ENCODE data around the gene SFR1. TPM values are rescaled to one million over a fixed set of nuclear protein-coding genes. Genes with fewer than 3 reads are reported as not detected.
A peak's percentile ranks its signal among the peaks of the same experiment; 100 is the strongest.

SFR1 gene
- total and polyA plus RNA-seq, 5 experiments from 2014 or later: 12.9 to 18.2 (median 15.5) TPM

- no peak for ATAC-seq
- no peaks in the 10 kb centered on the region for H3K36me3 Mint-ChIP-seq
- no peaks in the 10 kb centered on the region for H3K9me3 Mint-ChIP-seq
- POLR2A ChIA-PET: no interaction called here
- H3K4me3 Mint-ChIP-seq: no peak overlapping the region
- H3K4me1 Mint-ChIP-seq: peaks cover 0 to 4% (median 0%) of the 10 kb centered on the region in 4 donors
- DNase-seq: no peak
- H3K27me3 Mint-ChIP-seq: peaks cover 0 to 8% (median 0%) of the 10 kb centered on the region in 5 donors
- no peak overlapping the region for H3K27ac Mint-ChIP-seq
Observed at GRCh38 chr10:104090611-104091010, 31.4 kb upstream of the SFR1 start.

- DNase-seq (no peak), ATAC-seq (no peak)
- H3K4me3 Mint-ChIP-seq: no peak overlapping the region
- POLR2A ChIA-PET: no interaction called here
- no peak overlapping the region for H3K27ac Mint-ChIP-seq
- peaks cover 0 to 3% (median 0%) of the 10 kb centered on the region in 3 donors for H3K36me3 Mint-ChIP-seq
- H3K4me1 Mint-ChIP-seq: peaks cover 0 to 4% (median 0%) of the 10 kb centered on the region in 4 donors
- H3K27me3 Mint-ChIP-seq: peaks cover 0 to 8% (median 3%) of the 10 kb centered on the region in 5 donors
- peaks cover 0 to 4% (median 0%) of the 10 kb centered on the region in 9 donors for H3K9me3 Mint-ChIP-seq
Observed at GRCh38 chr10:104092749-104093148, 29.2 kb upstream of the SFR1 start.

- no peak overlapping the region for H3K4me3 Mint-ChIP-seq
- H3K27ac Mint-ChIP-seq: peak overlapping the region in 1 of 10 donors; percentile 8
- ATAC-seq (no peak), DNase-seq (no peak)
- H3K4me1 Mint-ChIP-seq: peaks cover 0 to 4% (median 0%) of the 10 kb centered on the region in 4 donors
- peaks cover 0 to 8% (median 0%) of the 10 kb centered on the region in 5 donors for H3K27me3 Mint-ChIP-seq
- H3K9me3 Mint-ChIP-seq: peaks cover 0 to 4% (median 0%) of the 10 kb centered on the region in 9 donors
- POLR2A ChIA-PET: no interaction called here
- H3K36me3 Mint-ChIP-seq: peaks cover 0 to 4% (median 0%) of the 10 kb centered on the region in 3 donors
Observed at GRCh38 chr10:104096692-104097091, 25.3 kb upstream of the SFR1 start.

GRCh38 chr10:104098358-104098925, 23.5 kb upstream of the SFR1 start:
- Mint-ChIP-seq H3K9me3 (peaks cover 0 to 4% (median 0%) of the 10 kb centered on the region in 9 donors), H3K36me3 (peaks cover 0 to 4% (median 0%) of the 10 kb centered on the region in 3 donors), H3K27ac (no peak overlapping the region), H3K4me3 (no peak overlapping the region), H3K4me1 (peaks cover 0 to 4% (median 0%) of the 10 kb centered on the region in 4 donors), H3K27me3 (peaks cover 0 to 8% (median 0%) of the 10 kb centered on the region in 5 donors)
- DNase-seq (no peak), ATAC-seq (no peak)
- POLR2A ChIA-PET: no interaction called here

GRCh38 chr10:104099269-104099668, 22.7 kb upstream of the SFR1 start:
- no peak overlapping the region for H3K27ac Mint-ChIP-seq
- peaks cover 0 to 4% (median 0%) of the 10 kb centered on the region in 9 donors for H3K9me3 Mint-ChIP-seq
- H3K4me3 Mint-ChIP-seq: no peak overlapping the region
- DNase-seq (no peak), ATAC-seq (no peak)
- H3K27me3 Mint-ChIP-seq: peaks cover 0 to 8% (median 0%) of the 10 kb centered on the region in 5 donors
- no peaks in the 10 kb centered on the region for H3K4me1 Mint-ChIP-seq
- peaks cover 0 to 4% (median 0%) of the 10 kb centered on the region in 3 donors for H3K36me3 Mint-ChIP-seq
- POLR2A ChIA-PET: no interaction called here

- ATAC-seq: no peak
- Mint-ChIP-seq H3K36me3 (peaks cover 0 to 4% (median 0%) of the 10 kb centered on the region in 3 donors), H3K9me3 (peaks cover 0 to 4% (median 0%) of the 10 kb centered on the region in 9 donors), H3K27me3 (peaks cover 0 to 6% (median 0%) of the 10 kb centered on the region in 5 donors), H3K27ac (no peak overlapping the region), H3K4me1 (no peaks in the 10 kb centered on the region), H3K4me3 (no peak overlapping the region)
- no peak for DNase-seq
- POLR2A ChIA-PET: no interaction called here
Observed at GRCh38 chr10:104099941-104100340, 22.0 kb upstream of the SFR1 start.

- no peak overlapping the region for H3K4me3 Mint-ChIP-seq
- H3K27me3 Mint-ChIP-seq: peaks cover 0 to 6% (median 0%) of the 10 kb centered on the region in 5 donors
- no peaks in the 10 kb centered on the region for H3K4me1 Mint-ChIP-seq
- no peak for DNase-seq
- ATAC-seq: no peak
- no peak overlapping the region for H3K27ac Mint-ChIP-seq
- H3K36me3 Mint-ChIP-seq: peaks cover 0 to 4% (median 0%) of the 10 kb centered on the region in 3 donors
- POLR2A ChIA-PET: no interaction called here
- peaks cover 0 to 4% (median 0%) of the 10 kb centered on the region in 9 donors for H3K9me3 Mint-ChIP-seq
Observed at GRCh38 chr10:104100795-104101194, 21.2 kb upstream of the SFR1 start.

- DNase-seq (no peak), ATAC-seq (no peak)
- peaks cover 0 to 4% (median 0%) of the 10 kb centered on the region in 3 donors for H3K36me3 Mint-ChIP-seq
- H3K4me3 Mint-ChIP-seq: no peak overlapping the region
- H3K4me1 Mint-ChIP-seq: no peaks in the 10 kb centered on the region
- H3K9me3 Mint-ChIP-seq: no peaks in the 10 kb centered on the region
- POLR2A ChIA-PET: no interaction called here
- peaks cover 0 to 6% (median 0%) of the 10 kb centered on the region in 5 donors for H3K27me3 Mint-ChIP-seq
- no peak overlapping the region for H3K27ac Mint-ChIP-seq
Observed at GRCh38 chr10:104101902-104102301, 20.1 kb upstream of the SFR1 start.

GRCh38 chr10:104103956-104104355, 18.0 kb upstream of the SFR1 start:
- H3K4me1 Mint-ChIP-seq: no peaks in the 10 kb centered on the region
- ATAC-seq (no peak), DNase-seq (no peak)
- H3K4me3 Mint-ChIP-seq: no peak overlapping the region
- POLR2A ChIA-PET: interaction anchor here (0.8 kb wide), 1 partner anchor 18 kb away, joined by 3 read pairs; the partner anchor contains the start of gene SFR1
- peaks cover 0 to 2% (median 0%) of the 10 kb centered on the region in 5 donors for H3K27me3 Mint-ChIP-seq
- H3K9me3 Mint-ChIP-seq: no peaks in the 10 kb centered on the region
- no peak overlapping the region for H3K27ac Mint-ChIP-seq
- no peaks in the 10 kb centered on the region for H3K36me3 Mint-ChIP-seq

GRCh38 chr10:104104418-104104817, 17.6 kb upstream of the SFR1 start:
- POLR2A ChIA-PET: interaction anchor here (0.8 kb wide), 1 partner anchor 18 kb away, joined by 3 read pairs; the partner anchor contains the start of gene SFR1
- Mint-ChIP-seq H3K27ac (no peak overlapping the region), H3K27me3 (no peaks in the 10 kb centered on the region), H3K36me3 (no peaks in the 10 kb centered on the region), H3K4me1 (no peaks in the 10 kb centered on the region), H3K4me3 (no peak overlapping the region), H3K9me3 (no peaks in the 10 kb centered on the region)
- DNase-seq: no peak
- ATAC-seq: no peak

- Mint-ChIP-seq H3K9me3 (no peaks in the 10 kb centered on the region), H3K4me1 (peaks cover 0 to 3% (median 0%) of the 10 kb centered on the region in 4 donors), H3K27me3 (peaks cover 0 to 3% (median 0%) of the 10 kb centered on the region in 5 donors), H3K4me3 (no peak overlapping the region), H3K36me3 (no peaks in the 10 kb centered on the region), H3K27ac (peak overlapping the region in 1 of 10 donors; percentile 24)
- DNase-seq: no peak
- POLR2A ChIA-PET: interaction anchor here (0.6 kb wide), 1 partner anchor 149 kb away, joined by 3 read pairs; no protein-coding TSS in a partner anchor
- ATAC-seq: no peak
Observed at GRCh38 chr10:104104926-104105325, 17.0 kb upstream of the SFR1 start.

- Mint-ChIP-seq H3K27me3 (peaks cover 4 to 14% (median 8%) of the 10 kb centered on the region in 5 donors), H3K4me3 (no peak overlapping the region), H3K4me1 (peaks cover 0 to 11% (median 5%) of the 10 kb centered on the region in 4 donors), H3K9me3 (no peaks in the 10 kb centered on the region), H3K27ac (no peak overlapping the region), H3K36me3 (no peaks in the 10 kb centered on the region)
- ATAC-seq (no peak), DNase-seq (no peak)
- POLR2A ChIA-PET: no interaction called here
Observed at GRCh38 chr10:104109908-104110662, 11.9 kb upstream of the SFR1 start.

- POLR2A ChIA-PET: interaction anchor here (0.9 to 1.1 kb wide), 2 partner anchors 8 to 183 kb away, joined by 4 read pairs; partner anchors contain the start of gene SFR1
- Mint-ChIP-seq H3K4me1 (peaks cover 0 to 11% (median 5%) of the 10 kb centered on the region in 4 donors), H3K27me3 (peaks cover 4 to 14% (median 8%) of the 10 kb centered on the region in 5 donors), H3K4me3 (no peak overlapping the region), H3K9me3 (no peaks in the 10 kb centered on the region), H3K36me3 (no peaks in the 10 kb centered on the region), H3K27ac (no peak overlapping the region)
- DNase-seq: no peak
- ATAC-seq: no peak
Observed at GRCh38 chr10:104113376-104113956, 8.5 kb upstream of the SFR1 start.

All from naive thymus-derived CD8-positive, alpha-beta T cell (primary cell).